Endothelial cell of umbilical vein (primary cell): ENCODE data around the gene PDE3B. TPM values are rescaled to one million over a fixed set of nuclear protein-coding genes. Genes with fewer than 3 reads are reported as not detected.

Experiments used
- BruUV-seq: library from RNA; stranded (reverse); fragments of 400-500 nt; replicated peaks from 2 replicates; lab custom pipeline; 2021; lab: Mats Ljungman, UMichigan
- CTCF ChIA-PET: fragments of 300-600, 350-600 bp; sonication (Branson Sonifier 250); formaldehyde crosslinking; loops from one replicate; lab custom pipeline; 2021; ENCODE audit warnings: antibody characterized with exemption, inconsistent platforms; lab: Charles Lee
- POLR2A ChIA-PET: fragments of 300-600, 350-600 bp; sonication (Branson Sonifier 250); formaldehyde crosslinking; loops from one replicate; lab custom pipeline; 2021; ENCODE audit warnings: antibody characterized with exemption, inconsistent platforms; lab: Charles Lee
- DNase-seq: peaks from one replicate; pipeline ENCODE4 v3.0.0-alpha.2; 2011; ENCODE audit warnings: low read depth, low spot score
- FAIRE-seq: peaks from 2 replicates; lab custom pipeline; 2011; peaks lifted over from hg19 to GRCh38; lab: Jason Lieb, UNC
- H2AFZ ChIP-seq: 2 replicates; pipeline ENCODE4 v1.6.0; 2012; ENCODE audit warnings: low read depth, low read length, control low read depth, inconsistent platforms
- H3K27ac ChIP-seq: 2 replicates; pipeline ENCODE4 v1.5.1; 2011; ENCODE audit warnings: low read depth, mild to moderate bottlenecking, control low read depth, low read length, moderate library complexity; ENCODE audit not compliant: insufficient read depth
- H3K27me3 ChIP-seq, 2 experiments: 2 replicates each; pipeline versions ENCODE4 v1.6.0 to v1.6.1; 2011; ENCODE audit warnings: low read length in 2 of 2, mixed read lengths in 1 of 2; ENCODE audit not compliant: control insufficient read depth in 2 of 2, insufficient read depth in 2 of 2
- H3K36me3 ChIP-seq, 2 experiments: 2 replicates in 1 of 2; 3 replicates in 1 of 2; pipeline ENCODE4 v1.5.1; 2011; ENCODE audit warnings: low read length in 2 of 2, mild to moderate bottlenecking in 1 of 2, moderate library complexity in 1 of 2; ENCODE audit not compliant: control insufficient read depth in 2 of 2, insufficient read depth in 2 of 2; ENCODE audit errors: extremely low read depth in 1 of 2
- H3K4me1 ChIP-seq: 3 replicates; pipeline ENCODE4 v1.5.1; 2011; ENCODE audit warnings: mild to moderate bottlenecking, low read length; ENCODE audit not compliant: control insufficient read depth, insufficient read depth; ENCODE audit errors: extremely low read depth
- H3K4me2 ChIP-seq: 2 replicates; pipeline ENCODE4 v1.6.1; 2011; ENCODE audit warnings: low read length, control low read depth, mixed read lengths; ENCODE audit not compliant: insufficient read depth
- H3K4me3 ChIP-seq, 3 experiments: fragments of 200-600 bp in 1 of 3; sonication (generic), shearing (Covaris generic) in 1 of 3; replicated peaks in 1 of 3; 2 replicates each; pipeline ENCODE4 v1.5.1; 2011 to 2016; ENCODE audit warnings: control low read depth in 3 of 3, low read length in 3 of 3, mild to moderate bottlenecking in 2 of 3, inconsistent platforms in 1 of 3, low read depth in 1 of 3, moderate library complexity in 1 of 3; ENCODE audit not compliant: insufficient read depth in 1 of 3
- H3K79me2 ChIP-seq: 2 replicates; pipeline ENCODE4 v1.6.0; 2012; ENCODE audit warnings: low read length, inconsistent platforms; ENCODE audit not compliant: control insufficient read depth, insufficient read depth
- H3K9ac ChIP-seq: replicated peaks from 2 replicates; pipeline ENCODE3; 2011; ENCODE audit warnings: low read length, control low read depth; ENCODE audit not compliant: insufficient read depth; ENCODE audit errors: extremely low read depth
- H3K9me1 ChIP-seq: replicated peaks from 3 replicates; pipeline ENCODE4 v1.6.0; 2011; ENCODE audit warnings: mild to moderate bottlenecking, low read length; ENCODE audit not compliant: control insufficient read depth, insufficient read depth; ENCODE audit errors: extremely low read depth
- H3K9me3 ChIP-seq: replicated peaks from 2 replicates; pipeline ENCODE4 v1.5.1; 2012; ENCODE audit warnings: low read length, inconsistent platforms; ENCODE audit not compliant: control insufficient read depth, insufficient read depth
- H4K20me1 ChIP-seq: replicated peaks from 2 replicates; pipeline ENCODE3; 2011; ENCODE audit warnings: mild to moderate bottlenecking, low read length; ENCODE audit not compliant: control insufficient read depth, insufficient read depth; ENCODE audit errors: extremely low read depth
- CTCF ChIP-seq, 2 donors: IDR thresholded peaks; 1 replicate in 1 of 2; 2 replicates in 1 of 2; pipeline ENCODE4 v1.5.1; 2011; ENCODE audit warnings: low read length in 2 of 2, mild to moderate bottlenecking in 2 of 2, moderate library complexity in 2 of 2, control low read depth in 1 of 2, inconsistent platforms in 1 of 2, low read depth in 1 of 2; ENCODE audit not compliant: insufficient read depth in 1 of 2; ENCODE audit errors: extremely low read depth in 1 of 2
- EZH2 ChIP-seq: IDR thresholded peaks from 2 replicates; pipeline ENCODE4 v1.6.1; 2012; ENCODE audit warnings: borderline replicate concordance, low read depth, mild to moderate bottlenecking, moderate library complexity, low read length, inconsistent platforms; ENCODE audit not compliant: severe bottlenecking
- FOS ChIP-seq: IDR thresholded peaks from 2 replicates; pipeline ENCODE4 v1.6.1; 2011; ENCODE audit warnings: mild to moderate bottlenecking, low read length, moderate library complexity, borderline replicate concordance; ENCODE audit not compliant: insufficient read depth
- GATA2 ChIP-seq: IDR thresholded peaks from 2 replicates; pipeline ENCODE4 v1.7.0; 2011; ENCODE audit warnings: low read depth, mild to moderate bottlenecking, moderate library complexity, mixed read lengths, low read length; ENCODE audit not compliant: insufficient read length, insufficient read depth
- JUN ChIP-seq: IDR thresholded peaks from 2 replicates; pipeline ENCODE4 v1.6.1; 2011; ENCODE audit warnings: borderline replicate concordance, low read depth; ENCODE audit not compliant: insufficient read length, insufficient read depth
- MAX ChIP-seq: IDR thresholded peaks from 2 replicates; pipeline ENCODE4 v1.6.1; 2011; ENCODE audit not compliant: insufficient read depth, insufficient read length
- MYC ChIP-seq: IDR thresholded peaks from one replicate; pipeline ENCODE4 v1.6.1; 2011; ENCODE audit warnings: mild to moderate bottlenecking, low read depth, low read length
- POLR2A ChIP-seq: IDR thresholded peaks from 2 replicates; pipeline ENCODE4 v1.6.1; 2012; ENCODE audit warnings: low read depth, mild to moderate bottlenecking, control low read depth, low read length
- POLR2AphosphoS5 ChIP-seq: IDR thresholded peaks from 2 replicates; pipeline ENCODE4 v1.6.1; 2012; ENCODE audit warnings: low read depth, mild to moderate bottlenecking, control low read depth, low read length, moderate library complexity; ENCODE audit not compliant: insufficient read depth
- dilution Hi-C: fragments of 300-500 bp; cut with MboI; formaldehyde crosslinking; loops from one replicate; pipeline ENCODE4 v1.15.0; 2019; ENCODE audit warnings: low sequenced_read_pairs; ENCODE audit not compliant: extremely low pct_ligation_motif_present
- intact Hi-C: fragments of 100-400 bp; cut with micrococcal nuclease; formaldehyde crosslinking; loops from one replicate; pipeline ENCODE4 v1.10.0; 2022
- polyA plus RNA-seq, 4 experiments: library from polyadenylated mRNA; depleted of rRNA in 3 of 4; stranded (reverse) in 3 of 4; unstranded in 1 of 4; fragments of >200 nt; gene quantifications; 2 replicates each; pipeline versions ENCODE4 v1.2.1 to v1.2.3, GENCODE V29; 2011 to 2012; ENCODE audit warnings: missing spikeins in 1 of 4
- total RNA-seq: library from RNA; stranded (reverse); gene quantifications from 2 replicates; pipeline ENCODE4 v1.2.3, GENCODE V29; 2021

PDE3B gene
- total and polyA plus RNA-seq, 2 donors (not counting 3 experiments of a cell fraction or from before 2014, with no cell fraction given), result 0.26 to 1.9 TPM

- Histone ChIP-seq H3K9me1 (no peaks in the 10 kb centered on the region), H3K79me2 (no peaks in the 10 kb centered on the region), H3K4me1 (peaks cover 18% of the 10 kb centered on the region), H3K4me3 (no peak overlapping the region), H3K36me3 (no peaks in the 10 kb centered on the region), H3K9me3 (no peaks in the 10 kb centered on the region), H3K9ac (no peak overlapping the region), H2AFZ (no peak overlapping the region), H3K27ac (no peak overlapping the region), H3K27me3 (peaks cover 7 to 20% of the 10 kb centered on the region in 2 experiments), H3K4me2 (no peak overlapping the region), H4K20me1 (no peaks in the 10 kb centered on the region)
- POLR2A ChIA-PET, result no interaction called here
- TF ChIP-seq MYC (no peak), CTCF (IDR thresholded peaks at IDR 0.05; ENCODE audit: extremely low read depth in 1 of 2, insufficient read depth in 1 of 2, low read depth in 1 of 2, low read length in 2 of 2) (no peak), POLR2A (no peak), FOS (no peak), POLR2AphosphoS5 (no peak), GATA2 (no peak), JUN (no peak), MAX (no peak), EZH2 (no peak)
- BruUV-seq, result no TSS peak
- intact Hi-C loops, result loop anchor here (5.0 kb wide), 4 partner anchors 125 to 265 kb away; partner anchors contain the start of gene CYP2R1
- no peak for DNase-seq
- CTCF ChIA-PET, result no interaction called here
- peak; percentile 38 for FAIRE-seq
- dilution Hi-C loops, result no loop called here
These were observed 1.2 kb upstream of the PDE3B start for GRCh38 chr11:14642453-14642852.
